H9 (cell line): Measurements from ENCODE around the gene PIGM. TPM values are rescaled to one million over a fixed set of nuclear protein-coding genes. Genes with fewer than 3 reads are reported as not detected.

Experiments used
- DNase-seq: peaks from one replicate; pipeline ENCODE4 v3.0.0-alpha.2; 2017
- H2AFZ ChIP-seq: one replicate; pipeline ENCODE4 v1.6.1; 2013; ENCODE audit warnings: mild to moderate bottlenecking, low read length, control low read depth, moderate library complexity
- H2AK5ac ChIP-seq: 2 replicates; pipeline ENCODE4 v1.6.1; 2013; ENCODE audit warnings: low read length, control low read depth, mixed read lengths; ENCODE audit not compliant: insufficient read length
- H2BK120ac ChIP-seq: one replicate; pipeline ENCODE4 v1.6.1; 2013; ENCODE audit warnings: low read depth, mild to moderate bottlenecking, low read length, control low read depth, inconsistent platforms; ENCODE audit not compliant: poor library complexity, severe bottlenecking
- H2BK12ac ChIP-seq: 2 replicates; pipeline ENCODE4 v1.6.1; 2013; ENCODE audit warnings: low read length, control low read depth, mixed read lengths, low read depth; ENCODE audit not compliant: insufficient read length
- H2BK15ac ChIP-seq: 2 replicates; pipeline ENCODE4 v1.6.1; 2013; ENCODE audit warnings: low read depth, low read length, control low read depth
- H2BK20ac ChIP-seq: one replicate; pipeline ENCODE4 v1.6.1; 2013; ENCODE audit warnings: low read depth, mild to moderate bottlenecking, low read length, control low read depth, inconsistent platforms; ENCODE audit not compliant: poor library complexity, severe bottlenecking
- H2BK5ac ChIP-seq: 2 replicates; pipeline ENCODE4 v1.6.1; 2013; ENCODE audit warnings: low read length, control low read depth, mixed read lengths; ENCODE audit not compliant: insufficient read length
- H3K14ac ChIP-seq: 2 replicates; pipeline ENCODE4 v1.6.1; 2013; ENCODE audit warnings: low read length, control low read depth; ENCODE audit not compliant: insufficient read depth
- H3K18ac ChIP-seq: 2 replicates; pipeline ENCODE4 v1.6.1; 2013; ENCODE audit warnings: low read depth, mild to moderate bottlenecking, mixed read lengths, low read length, control low read depth; ENCODE audit not compliant: insufficient read length
- H3K23ac ChIP-seq: 2 replicates; pipeline ENCODE4 v1.6.1; 2013; ENCODE audit warnings: low read length, control low read depth, mixed read lengths, low read depth; ENCODE audit not compliant: insufficient read length
- H3K23me2 ChIP-seq: 2 replicates; pipeline ENCODE4 v1.6.1; 2013; ENCODE audit warnings: low read depth, mild to moderate bottlenecking, mixed read lengths, low read length, control low read depth; ENCODE audit not compliant: insufficient read length, poor library complexity, severe bottlenecking
- H3K27ac ChIP-seq: 2 replicates; pipeline ENCODE4 v1.5.1; 2013; ENCODE audit warnings: low read length, control low read depth, mixed read lengths, low read depth; ENCODE audit not compliant: insufficient read length
- H3K27me3 ChIP-seq: 2 replicates; pipeline ENCODE4 v1.6.1; 2013; ENCODE audit warnings: low read length, control low read depth, inconsistent platforms; ENCODE audit not compliant: insufficient read depth
- H3K4ac ChIP-seq: 2 replicates; pipeline ENCODE4 v1.6.1; 2013; ENCODE audit warnings: low read depth, mild to moderate bottlenecking, control low read depth, inconsistent platforms, low read length, moderate library complexity
- H3K4me1 ChIP-seq: 2 replicates; pipeline ENCODE4 v1.6.1; 2013; ENCODE audit warnings: low read length, control low read depth, inconsistent platforms; ENCODE audit not compliant: insufficient read depth
- H3K4me2 ChIP-seq: 2 replicates; pipeline ENCODE4 v1.6.1; 2013; ENCODE audit warnings: low read length, control low read depth, mixed read lengths; ENCODE audit not compliant: insufficient read length, insufficient read depth
- H3K56ac ChIP-seq: 2 replicates; pipeline ENCODE4 v1.6.1; 2013; ENCODE audit warnings: low read depth, mild to moderate bottlenecking, mixed read lengths, low read length, control low read depth; ENCODE audit not compliant: insufficient read length
- H3K79me1 ChIP-seq: 2 replicates; pipeline ENCODE4 v1.6.1; 2013; ENCODE audit warnings: low read depth, mild to moderate bottlenecking, moderate library complexity, low read length, control low read depth, inconsistent platforms; ENCODE audit not compliant: insufficient read depth, poor library complexity, severe bottlenecking
- H3K79me2 ChIP-seq: 2 replicates; pipeline ENCODE4 v1.6.1; 2013; ENCODE audit warnings: low read length, control low read depth, inconsistent platforms; ENCODE audit not compliant: insufficient read depth
- H3K9ac ChIP-seq: 2 replicates; pipeline ENCODE4 v1.6.1; 2013; ENCODE audit warnings: low read length, control low read depth, mixed read lengths; ENCODE audit not compliant: insufficient read length; ENCODE audit errors: extremely low read depth
- H3K9me3 ChIP-seq: one replicate; pipeline ENCODE4 v1.6.1; 2013; ENCODE audit warnings: low read depth, low read length, inconsistent platforms; ENCODE audit not compliant: control insufficient read depth
- H3T11ph ChIP-seq: one replicate; pipeline ENCODE4 v1.6.1; 2013; ENCODE audit warnings: mild to moderate bottlenecking, low read length, control low read depth, inconsistent platforms
- H4K20me1 ChIP-seq: one replicate; pipeline ENCODE4 v1.6.1; 2013; ENCODE audit not compliant: control insufficient read depth, insufficient read length, insufficient read depth
- H4K5ac ChIP-seq: 2 replicates; pipeline ENCODE4 v1.6.1; 2013; ENCODE audit warnings: low read depth, mild to moderate bottlenecking, mixed read lengths, low read length, control low read depth; ENCODE audit not compliant: insufficient read length
- H4K8ac ChIP-seq: replicated peaks from 2 replicates; pipeline ENCODE4 v1.6.1; 2013; ENCODE audit warnings: low read length, control low read depth, mixed read lengths, low read depth; ENCODE audit not compliant: insufficient read length
- H4K91ac ChIP-seq: 2 replicates; pipeline ENCODE4 v1.6.1; 2013; ENCODE audit warnings: low read depth, mild to moderate bottlenecking, moderate library complexity, mixed read lengths, low read length, control low read depth; ENCODE audit not compliant: insufficient read length
- H3K27ac Mint-ChIP-seq, 3 experiments: 2 replicates in 2 of 3; 3 replicates in 1 of 3; pipeline ENCODE4 v1.8.0; 2020 to 2021; ENCODE audit warnings: mixed read lengths in 3 of 3, mild to moderate bottlenecking in 1 of 3, moderate library complexity in 1 of 3
- H3K27me3 Mint-ChIP-seq: 2 replicates; pipeline ENCODE4 v1.8.0; 2021; ENCODE audit warnings: low read depth, mild to moderate bottlenecking, moderate library complexity, mixed read lengths
- H3K36me3 Mint-ChIP-seq, 3 experiments: 2 replicates in 2 of 3; 3 replicates in 1 of 3; pipeline ENCODE4 v1.8.0; 2020 to 2021; ENCODE audit warnings: low read depth in 3 of 3, mixed read lengths in 3 of 3; ENCODE audit not compliant: insufficient read depth in 1 of 3
- H3K4me1 Mint-ChIP-seq, 2 experiments: 2 replicates each; pipeline ENCODE4 v1.8.0; 2020; ENCODE audit warnings: mixed read lengths in 2 of 2
- H3K4me3 Mint-ChIP-seq, 2 experiments: 2 replicates in 1 of 2; 3 replicates in 1 of 2; pipeline ENCODE4 v1.8.0; 2020 to 2021; ENCODE audit warnings: mild to moderate bottlenecking in 2 of 2, mixed read lengths in 2 of 2, moderate library complexity in 1 of 2
- H3K9me3 Mint-ChIP-seq, 2 experiments: 2 replicates in 1 of 2; 3 replicates in 1 of 2; pipeline ENCODE4 v1.8.0; 2020; ENCODE audit warnings: mild to moderate bottlenecking in 2 of 2, mixed read lengths in 2 of 2, moderate library complexity in 1 of 2
- WGBS: extraction: QIAGEN DNeasy Blood & Tissue Kit; methylation state at CpG from one replicate; pipeline ENCODE4 v1.1.7; 2013; ENCODE audit warnings: missing lambda C conversion rate, low lambda C conversion rate, mixed read lengths; ENCODE audit not compliant: insufficient read length; ENCODE audit errors: extremely low coverage; 5-methylcytosine and 5-hydroxymethylcytosine counted together
- total RNA-seq: library from RNA; stranded (reverse); gene quantifications from 2 replicates; pipeline ENCODE4 v1.2.1, GENCODE V29; 2021
- TF ChIP-seq, protein P1 (sequence below): fragments of 200-600 bp; sonication (generic); conservative IDR thresholded peaks from 3 replicates; pipeline ENCODE4 v1.8.0; 2021; ENCODE audit warnings: antibody characterized with exemption, mild to moderate bottlenecking

PIGM gene
- total RNA-seq, 1 experiment from 2014 or later = 5.9 TPM

DNA sequence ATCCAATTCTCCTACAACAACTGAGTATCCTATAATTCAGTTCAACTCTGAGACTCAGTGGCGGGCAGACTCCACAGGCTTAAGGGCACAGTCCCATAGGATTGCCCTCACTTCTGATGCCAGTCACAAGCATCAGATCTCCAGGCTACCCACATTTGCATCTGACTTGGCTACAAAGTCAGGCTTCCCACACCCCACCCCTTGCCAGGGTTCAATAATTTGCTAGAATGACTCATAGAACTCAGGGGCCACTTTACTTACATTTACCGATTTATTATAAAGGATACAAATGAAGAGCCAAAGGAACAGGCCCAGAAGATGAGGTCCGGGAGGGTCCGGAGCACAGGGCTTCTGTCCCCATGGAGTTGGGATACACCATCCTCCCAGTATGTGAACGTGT, 41.8 kb downstream of the PIGM start:
- no peak for DNase-seq
- no peak overlapping the region for H2BK5ac ChIP-seq
- H3K27me3 ChIP-seq = no peaks in the 10 kb centered on the region
- Mint-ChIP-seq H3K36me3 (no peaks in the 10 kb centered on the region), H3K4me1 (peaks cover 10 to 12% of the 10 kb centered on the region in 2 experiments; a peak in 3 of 4 replicates), H3K27me3 (peaks cover 1% of the 10 kb centered on the region; the same call in 1 of the 2 replicates), H3K4me3 (no peak overlapping the region), H3K9me3 (no peaks in the 10 kb centered on the region), H3K27ac (no peak overlapping the region)
- WGBS = no CpG with 5 or more reads among the region's 5 CpGs
- no peak overlapping the region for H2BK12ac ChIP-seq
- no peak overlapping the region for H2BK15ac ChIP-seq
- H3K4me2 ChIP-seq = no peak overlapping the region
- no peaks in the 10 kb centered on the region for H3K23me2 ChIP-seq
- no peak overlapping the region for H2AFZ ChIP-seq
- no peak overlapping the region for H4K91ac ChIP-seq
- H3K79me2 ChIP-seq = no peaks in the 10 kb centered on the region
- no peak overlapping the region for H3T11ph ChIP-seq
- H3K56ac ChIP-seq = no peak overlapping the region
- H4K20me1 ChIP-seq = no peaks in the 10 kb centered on the region
- TF ChIP-seq, protein P1, sequence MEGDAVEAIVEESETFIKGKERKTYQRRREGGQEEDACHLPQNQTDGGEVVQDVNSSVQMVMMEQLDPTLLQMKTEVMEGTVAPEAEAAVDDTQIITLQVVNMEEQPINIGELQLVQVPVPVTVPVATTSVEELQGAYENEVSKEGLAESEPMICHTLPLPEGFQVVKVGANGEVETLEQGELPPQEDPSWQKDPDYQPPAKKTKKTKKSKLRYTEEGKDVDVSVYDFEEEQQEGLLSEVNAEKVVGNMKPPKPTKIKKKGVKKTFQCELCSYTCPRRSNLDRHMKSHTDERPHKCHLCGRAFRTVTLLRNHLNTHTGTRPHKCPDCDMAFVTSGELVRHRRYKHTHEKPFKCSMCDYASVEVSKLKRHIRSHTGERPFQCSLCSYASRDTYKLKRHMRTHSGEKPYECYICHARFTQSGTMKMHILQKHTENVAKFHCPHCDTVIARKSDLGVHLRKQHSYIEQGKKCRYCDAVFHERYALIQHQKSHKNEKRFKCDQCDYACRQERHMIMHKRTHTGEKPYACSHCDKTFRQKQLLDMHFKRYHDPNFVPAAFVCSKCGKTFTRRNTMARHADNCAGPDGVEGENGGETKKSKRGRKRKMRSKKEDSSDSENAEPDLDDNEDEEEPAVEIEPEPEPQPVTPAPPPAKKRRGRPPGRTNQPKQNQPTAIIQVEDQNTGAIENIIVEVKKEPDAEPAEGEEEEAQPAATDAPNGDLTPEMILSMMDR = no peak
- no peak overlapping the region for H3K14ac ChIP-seq
- no peaks in the 10 kb centered on the region for H3K9me3 ChIP-seq
- no peak overlapping the region for H3K23ac ChIP-seq
- H2BK120ac ChIP-seq = no peak overlapping the region
- H2AK5ac ChIP-seq = no peak overlapping the region
- no peaks in the 10 kb centered on the region for H3K79me1 ChIP-seq
- H2BK20ac ChIP-seq = no peak overlapping the region
- no peak overlapping the region for H3K4ac ChIP-seq
- H3K27ac ChIP-seq = no peak overlapping the region
- no peak overlapping the region for H3K18ac ChIP-seq
- H4K5ac ChIP-seq = no peak overlapping the region
- no peak overlapping the region for H4K8ac ChIP-seq
- peaks cover 2% of the 10 kb centered on the region; the same call in 1 of the 2 replicates for H3K4me1 ChIP-seq
- no peak overlapping the region for H3K9ac ChIP-seq
